ENCODE results near the gene NSDHL.

- TF ChIP-seq CTCF (conservative IDR thresholded peaks at IDR 0.05; ENCODE audit: low read depth, low read length) = no peak
- no peak for TF ChIP-seq POLR2A (IDR thresholded peaks at IDR 0.05; ENCODE audit: low read depth, low read length)
- TF ChIP-seq CEBPB (IDR thresholded peaks at IDR 0.05; ENCODE audit: low read depth, low read length) = no peak
- TF ChIP-seq RAD21 (IDR thresholded peaks at IDR 0.05; ENCODE audit: low read length) = no peak
- no peak for TF ChIP-seq USF2 (IDR thresholded peaks at IDR 0.05; ENCODE audit: low read depth, low read length)
Measured at GRCh38 chrX:152833378-152833777, 2.5 kb downstream of the NSDHL start.
